GM18868 (cell line): ENCODE results near the gene RILPL1.
"Not testable (repeated sequence)": the region's sequence is repeated elsewhere in the genome, so short reads cannot be mapped to it uniquely, and the experiment has no call there.

Experiments
- ATAC-seq: cut with Tn5 transposase; IDR thresholded peaks from one replicate; pipeline ENCODE4 v1.9.1; 2021; ENCODE audit warnings: mild to moderate bottlenecking, moderate library complexity; ENCODE audit not compliant: unreplicated experiment

Gene RILPL1

GRCh38 chr12:123530668-123531067, 2.9 kb downstream of the RILPL1 start:
- ATAC-seq, result no peak

DNA sequence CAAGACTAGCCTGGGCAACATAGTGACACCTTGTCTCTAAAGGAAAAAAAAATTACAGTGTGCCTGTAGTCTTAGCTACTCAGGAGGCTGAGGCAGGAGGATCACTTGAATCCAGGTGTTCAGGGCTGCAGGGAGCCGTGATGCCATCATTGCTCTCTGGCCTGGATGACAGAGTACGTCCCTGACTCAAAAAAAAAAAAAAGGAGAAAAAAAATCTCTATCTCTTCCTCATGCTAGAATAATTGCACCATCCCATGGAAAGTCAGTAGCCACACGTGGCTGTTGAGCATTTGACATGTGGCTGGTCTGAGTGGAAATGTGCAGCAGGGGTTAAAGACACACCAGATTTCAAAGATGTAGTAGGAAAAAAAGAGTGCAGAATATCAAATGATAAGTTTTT, 3.8 kb downstream of the RILPL1 start:
- no peak for ATAC-seq

- ATAC-seq, result no peak
These were observed 4.7 kb downstream of the RILPL1 start for GRCh38 chr12:123528858-123529257.

GRCh38 chr12:123526542-123527080, 6.9 kb downstream of the RILPL1 start:
- no peak for ATAC-seq

GRCh38 chr12:123524378-123524777, 9.1 kb downstream of the RILPL1 start:
- ATAC-seq, result no peak

GRCh38 chr12:123523518-123523917, 10.0 kb downstream of the RILPL1 start:
- ATAC-seq, result no peak

- ATAC-seq, result no peak
These were observed 11.4 kb downstream of the RILPL1 start for GRCh38 chr12:123522164-123522563.

GRCh38 chr12:123520567-123521474, 12.7 kb downstream of the RILPL1 start:
- no peak for ATAC-seq

GRCh38 chr12:123519141-123520001, 14.1 kb downstream of the RILPL1 start:
- no peak for ATAC-seq

- ATAC-seq, result no peak
These were observed 17.2 kb downstream of the RILPL1 start for GRCh38 chr12:123516216-123516780.

GRCh38 chr12:123514582-123515221, 18.8 kb downstream of the RILPL1 start:
- ATAC-seq, result not testable (repeated sequence)

DNA sequence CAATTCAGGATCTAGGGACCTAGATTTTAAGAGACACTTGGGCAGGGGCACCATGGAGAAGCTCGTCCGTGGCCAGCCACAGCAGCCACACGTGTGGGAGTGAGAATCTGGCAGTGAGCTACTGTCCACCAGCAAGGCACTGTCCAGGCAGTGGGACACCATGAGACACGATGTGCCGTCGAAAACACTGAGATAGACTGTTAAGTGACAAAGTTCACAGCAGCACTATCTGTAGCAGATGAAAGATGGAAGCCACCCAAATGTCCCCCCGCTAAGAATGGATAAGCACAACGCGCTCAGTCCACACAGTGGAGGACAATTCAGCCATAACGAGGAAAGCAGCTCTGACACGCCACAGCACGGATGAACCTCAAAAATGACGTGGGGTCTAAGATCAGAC, 19.7 kb downstream of the RILPL1 start:
- ATAC-seq, result no peak

DNA sequence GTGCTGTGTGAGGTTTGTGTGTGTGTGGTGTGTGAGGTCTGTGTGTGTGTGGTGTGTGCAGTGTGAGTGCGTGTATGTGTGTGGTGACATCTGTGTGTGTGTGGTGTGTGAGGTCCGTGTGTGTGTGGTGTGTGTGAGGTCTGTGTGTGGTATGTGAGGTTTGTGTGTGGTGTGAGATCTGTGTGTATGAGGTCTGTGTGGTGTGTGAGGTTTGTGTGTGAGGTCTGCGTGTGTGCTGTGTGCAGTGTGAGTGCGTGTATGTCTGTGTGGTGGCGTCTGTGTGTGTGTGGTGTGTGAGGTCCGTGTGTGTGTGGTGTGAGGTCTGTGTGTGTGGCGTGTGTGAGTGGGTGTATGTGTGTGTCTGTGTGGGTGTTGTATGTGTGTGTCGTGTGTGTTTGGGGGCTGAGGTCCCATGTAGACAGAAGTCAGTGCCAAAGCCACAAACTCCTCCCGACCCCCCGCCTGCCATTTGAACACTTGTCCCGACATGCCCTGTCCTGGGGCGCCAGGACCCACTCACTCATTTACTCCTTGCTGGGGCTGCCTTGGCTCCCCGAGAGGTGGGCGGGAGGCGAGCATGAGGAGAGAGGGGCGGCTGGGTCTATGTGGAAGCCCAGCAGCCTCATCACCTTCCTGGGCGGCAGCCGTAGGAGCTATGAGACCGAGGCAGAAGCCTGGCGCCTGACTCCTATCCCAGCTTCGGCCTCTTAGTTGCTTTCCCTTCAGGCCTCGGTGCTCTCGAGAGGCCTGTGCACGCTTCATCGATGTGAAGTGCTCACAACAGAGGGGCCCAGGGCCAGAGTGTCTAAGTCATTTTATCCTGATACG, 20.5 kb downstream of the RILPL1 start:
- ATAC-seq, result no peak

DNA sequence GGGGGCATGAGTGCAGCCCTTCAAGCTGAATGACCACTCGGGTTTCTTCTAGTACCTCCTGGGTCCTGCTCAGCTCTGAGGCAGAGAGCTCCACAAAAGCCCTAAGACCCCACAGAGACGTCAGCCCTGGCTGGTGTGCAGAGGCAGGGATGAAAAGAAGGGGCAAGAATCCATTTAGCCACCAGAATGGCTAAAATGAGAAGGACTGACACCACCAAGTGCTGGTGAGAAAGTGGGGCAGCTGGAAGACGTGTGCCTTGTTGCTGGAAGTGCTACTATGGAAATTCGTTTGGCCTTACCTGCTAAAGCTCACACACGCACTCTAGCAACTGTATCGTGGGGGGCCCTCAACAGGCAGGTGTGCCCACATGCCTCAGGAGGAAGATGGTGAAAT, 26.7 kb downstream of the RILPL1 start:
- ATAC-seq, result no peak

- no peak for ATAC-seq
These were observed 27.3 kb downstream of the RILPL1 start for GRCh38 chr12:123506059-123506842.

- ATAC-seq, result no peak
These were observed 31.3 kb downstream of the RILPL1 start for GRCh38 chr12:123502163-123502704.

- ATAC-seq, result no peak
These were observed 34.2 kb downstream of the RILPL1 start for GRCh38 chr12:123499332-123499731.

DNA sequence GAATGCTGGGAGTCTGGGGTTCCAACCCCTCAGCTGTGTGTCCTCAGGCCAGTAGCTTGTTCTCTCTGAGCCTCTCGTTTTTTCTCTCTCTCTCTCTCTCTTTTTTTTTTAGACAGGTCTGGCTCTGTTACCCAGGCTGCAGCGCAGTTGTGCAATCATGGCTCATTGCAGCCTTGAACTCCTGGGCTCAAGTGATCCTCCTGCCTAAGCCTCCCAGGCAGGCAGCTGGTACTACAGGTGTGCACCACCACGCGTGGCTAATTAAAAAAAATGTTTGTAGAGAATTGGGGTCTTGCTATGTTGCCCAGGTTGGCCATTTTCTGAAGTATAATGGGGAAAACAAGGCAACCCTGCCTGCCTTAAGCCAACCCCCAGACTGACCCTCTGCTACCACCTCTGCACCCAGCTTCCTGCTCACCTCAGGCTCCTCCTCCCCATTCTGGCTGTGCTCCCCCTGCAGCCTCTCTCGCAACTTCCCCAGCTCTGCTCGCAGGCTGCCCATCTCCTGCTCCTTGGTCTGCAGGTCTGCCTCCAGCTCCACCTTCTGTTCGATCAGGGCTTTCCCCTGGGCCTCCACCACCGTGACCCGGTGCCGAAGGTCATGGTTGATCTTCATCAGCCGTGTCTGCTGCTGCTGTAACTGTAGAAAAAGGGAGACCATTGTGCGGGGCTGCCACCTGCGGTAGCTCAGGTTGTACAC, 35.2 kb downstream of the RILPL1 start:
- ATAC-seq, result no peak
